Measurements from ENCODE around the gene ANKS4B.
"Not testable (repeated sequence)": the region's sequence is repeated elsewhere in the genome, so short reads cannot be mapped to it uniquely, and the experiment has no call there.

ANKS4B gene

GRCh38 chr16:21194771-21195301, 38.7 kb upstream of the ANKS4B start:
- no peak for TF ChIP-seq SPI1 (IDR thresholded peaks at IDR 0.05; ENCODE audit: low read depth, low read length)
- no peak for TF ChIP-seq PAX5 (IDR thresholded peaks at IDR 0.05; ENCODE audit: insufficient read depth, low read length, severe bottlenecking)
- no peak for TF ChIP-seq TAF1 (IDR thresholded peaks at IDR 0.05; ENCODE audit: low read depth, low read length)
- TF ChIP-seq POU2F2 (IDR thresholded peaks at IDR 0.05; ENCODE audit: low read depth, low read length) = no peak
- TF ChIP-seq POLR2A (IDR thresholded peaks at IDR 0.05; ENCODE audit: low read depth, low read length) = no peak
- TF ChIP-seq POLR2AphosphoS5 (IDR thresholded peaks at IDR 0.05; ENCODE audit: low read depth, low read length) = no peak
- DNase-seq (ENCODE audit: insufficient read length, low spot score) (no peak), FAIRE-seq (peak; percentile 59)

- not testable (repeated sequence) for DNase-seq (ENCODE audit: insufficient read length, low spot score); FAIRE-seq
These were observed 38.2 kb upstream of the ANKS4B start for GRCh38 chr16:21195330-21195729.

GRCh38 chr16:21197112-21197511, 36.4 kb upstream of the ANKS4B start:
- no peak for FAIRE-seq
- DNase-seq (ENCODE audit: insufficient read length, low spot score) = no peak
- TF ChIP-seq SPI1 (IDR thresholded peaks at IDR 0.05; ENCODE audit: low read depth, low read length) (no peak), POU2F2 (IDR thresholded peaks at IDR 0.05; ENCODE audit: low read depth, low read length) (no peak), PAX5 (IDR thresholded peaks at IDR 0.05; ENCODE audit: insufficient read depth, low read length, severe bottlenecking) (no peak), POLR2A (IDR thresholded peaks at IDR 0.05; ENCODE audit: low read depth, low read length) (no peak), POLR2AphosphoS5 (IDR thresholded peaks at IDR 0.05; ENCODE audit: low read depth, low read length) (no peak), TAF1 (IDR thresholded peaks at IDR 0.05; ENCODE audit: low read depth, low read length) (no peak)

GRCh38 chr16:21197621-21198020, 35.9 kb upstream of the ANKS4B start:
- DNase-seq (ENCODE audit: insufficient read length, low spot score) = no peak
- no peak for TF ChIP-seq POU2F2 (IDR thresholded peaks at IDR 0.05; ENCODE audit: low read depth, low read length)
- no peak for TF ChIP-seq TAF1 (IDR thresholded peaks at IDR 0.05; ENCODE audit: low read depth, low read length)
- TF ChIP-seq SPI1 (IDR thresholded peaks at IDR 0.05; ENCODE audit: low read depth, low read length) = no peak
- no peak for TF ChIP-seq POLR2AphosphoS5 (IDR thresholded peaks at IDR 0.05; ENCODE audit: low read depth, low read length)
- no peak for TF ChIP-seq POLR2A (IDR thresholded peaks at IDR 0.05; ENCODE audit: low read depth, low read length)
- no peak for TF ChIP-seq PAX5 (IDR thresholded peaks at IDR 0.05; ENCODE audit: insufficient read depth, low read length, severe bottlenecking)
- FAIRE-seq = no peak

GRCh38 chr16:21199607-21200218, 33.8 kb upstream of the ANKS4B start:
- DNase-seq (ENCODE audit: insufficient read length, low spot score) = no peak
- TF ChIP-seq POU2F2 (IDR thresholded peaks at IDR 0.05; ENCODE audit: low read depth, low read length) (no peak), POLR2AphosphoS5 (IDR thresholded peaks at IDR 0.05; ENCODE audit: low read depth, low read length) (no peak), TAF1 (IDR thresholded peaks at IDR 0.05; ENCODE audit: low read depth, low read length) (no peak), POLR2A (IDR thresholded peaks at IDR 0.05; ENCODE audit: low read depth, low read length) (no peak), PAX5 (IDR thresholded peaks at IDR 0.05; ENCODE audit: insufficient read depth, low read length, severe bottlenecking) (no peak), SPI1 (IDR thresholded peaks at IDR 0.05; ENCODE audit: low read depth, low read length) (no peak)
- no peak for FAIRE-seq

GRCh38 chr16:21203155-21203797, 30.2 kb upstream of the ANKS4B start:
- TF ChIP-seq POU2F2 (IDR thresholded peaks at IDR 0.05; ENCODE audit: low read depth, low read length) (no peak), POLR2A (IDR thresholded peaks at IDR 0.05; ENCODE audit: low read depth, low read length) (no peak), PAX5 (IDR thresholded peaks at IDR 0.05; ENCODE audit: insufficient read depth, low read length, severe bottlenecking) (no peak), SPI1 (IDR thresholded peaks at IDR 0.05; ENCODE audit: low read depth, low read length) (no peak), TAF1 (IDR thresholded peaks at IDR 0.05; ENCODE audit: low read depth, low read length) (no peak), POLR2AphosphoS5 (IDR thresholded peaks at IDR 0.05; ENCODE audit: low read depth, low read length) (no peak)
- no peak for DNase-seq (ENCODE audit: insufficient read length, low spot score)
- no peak for FAIRE-seq

GRCh38 chr16:21205303-21205702, 28.2 kb upstream of the ANKS4B start:
- FAIRE-seq (no peak), DNase-seq (ENCODE audit: insufficient read length, low spot score) (no peak)
- TF ChIP-seq SPI1 (IDR thresholded peaks at IDR 0.05; ENCODE audit: low read depth, low read length) = no peak
- TF ChIP-seq PAX5 (IDR thresholded peaks at IDR 0.05; ENCODE audit: insufficient read depth, low read length, severe bottlenecking) = no peak
- TF ChIP-seq POLR2AphosphoS5 (IDR thresholded peaks at IDR 0.05; ENCODE audit: low read depth, low read length) = no peak
- TF ChIP-seq TAF1 (IDR thresholded peaks at IDR 0.05; ENCODE audit: low read depth, low read length) = no peak
- no peak for TF ChIP-seq POU2F2 (IDR thresholded peaks at IDR 0.05; ENCODE audit: low read depth, low read length)
- TF ChIP-seq POLR2A (IDR thresholded peaks at IDR 0.05; ENCODE audit: low read depth, low read length) = no peak

GRCh38 chr16:21206550-21206949, 26.9 kb upstream of the ANKS4B start:
- no peak for FAIRE-seq
- DNase-seq (ENCODE audit: insufficient read length, low spot score) = no peak
- TF ChIP-seq POU2F2 (IDR thresholded peaks at IDR 0.05; ENCODE audit: low read depth, low read length) (no peak), TAF1 (IDR thresholded peaks at IDR 0.05; ENCODE audit: low read depth, low read length) (no peak), PAX5 (IDR thresholded peaks at IDR 0.05; ENCODE audit: insufficient read depth, low read length, severe bottlenecking) (no peak), POLR2A (IDR thresholded peaks at IDR 0.05; ENCODE audit: low read depth, low read length) (no peak), POLR2AphosphoS5 (IDR thresholded peaks at IDR 0.05; ENCODE audit: low read depth, low read length) (no peak), SPI1 (IDR thresholded peaks at IDR 0.05; ENCODE audit: low read depth, low read length) (no peak)

GRCh38 chr16:21208446-21209230, 24.9 kb upstream of the ANKS4B start:
- TF ChIP-seq SPI1 (IDR thresholded peaks at IDR 0.05; ENCODE audit: low read depth, low read length) = no peak
- TF ChIP-seq POU2F2 (IDR thresholded peaks at IDR 0.05; ENCODE audit: low read depth, low read length) = no peak
- TF ChIP-seq POLR2A (IDR thresholded peaks at IDR 0.05; ENCODE audit: low read depth, low read length) = no peak
- DNase-seq (ENCODE audit: insufficient read length, low spot score) (no peak), FAIRE-seq (no peak)

Measured in GM12891 (cell line).